HepG2 (cell line): ENCODE results near the gene RPS6KA2. TPM values are rescaled to one million over a fixed set of nuclear protein-coding genes. Genes with fewer than 3 reads are reported as not detected.

Experiments used
- AGO2 ChIP-seq: fragments of 200-400 bp; formaldehyde crosslinking; optimal IDR thresholded peaks from 2 replicates; pipeline ENCODE3; 2017; ENCODE audit warnings: mild to moderate bottlenecking, low read depth, low read length, moderate library complexity
- BHLHE40 ChIP-seq: IDR thresholded peaks from 2 replicates; pipeline ENCODE4 v1.6.1; 2011; ENCODE audit warnings: low read length, improper control_type of control experiment
- BRCA1 ChIP-seq: sonication (generic); formaldehyde crosslinking; IDR thresholded peaks from 2 replicates; pipeline ENCODE4 v1.4.0; 2020; ENCODE audit warnings: missing genetic modification reagents
- CCDC6 ChIP-seq: sonication (generic); formaldehyde crosslinking; IDR thresholded peaks from 2 replicates; pipeline ENCODE4 v1.8.1; 2022; ENCODE audit warnings: mild to moderate bottlenecking, missing genetic modification reagents, moderate library complexity
- ESRRA ChIP-seq: sonication (generic); formaldehyde crosslinking; IDR thresholded peaks from 2 replicates; pipeline ENCODE4 v1.5.1; 2020; ENCODE audit warnings: mild to moderate bottlenecking, low read depth, missing genetic modification reagents
- FIP1L1 ChIP-seq: fragments of 200-400 bp; formaldehyde crosslinking; IDR thresholded peaks from 2 replicates; pipeline ENCODE4 v1.6.1; 2018; ENCODE audit warnings: low read depth, mild to moderate bottlenecking, low read length, moderate library complexity, borderline replicate concordance; ENCODE audit not compliant: insufficient read depth
- FOXJ3 ChIP-seq: sonication (generic); formaldehyde crosslinking; IDR thresholded peaks from 2 replicates; pipeline ENCODE4 v1.4.0; 2020; ENCODE audit warnings: missing genetic modification reagents, mild to moderate bottlenecking, borderline replicate concordance
- FOXO1 ChIP-seq: sonication (generic); formaldehyde crosslinking; IDR thresholded peaks from 2 replicates; pipeline ENCODE4 v1.4.0; 2020; ENCODE audit warnings: missing genetic modification reagents
- IKZF1 ChIP-seq: fragments of 450-650 bp; IDR thresholded peaks from 2 replicates; pipeline ENCODE4 v1.7.1; 2016
- IKZF4 ChIP-seq: sonication (generic); formaldehyde crosslinking; IDR thresholded peaks from 2 replicates; pipeline ENCODE4 v1.5.1; 2020; ENCODE audit warnings: borderline replicate concordance, mild to moderate bottlenecking, low read depth, missing genetic modification reagents; ENCODE audit errors: not compliant biosample characterization
- MZF1 ChIP-seq: sonication (generic); formaldehyde crosslinking; IDR thresholded peaks from 2 replicates; pipeline ENCODE4 v1.8.1; 2023; ENCODE audit warnings: mild to moderate bottlenecking, missing genetic modification reagents, borderline replicate concordance
- POLR2AphosphoS2 ChIP-seq: IDR thresholded peaks from 2 replicates; pipeline ENCODE4 v1.6.1; 2011; ENCODE audit warnings: low read depth, low read length, improper control_type of control experiment
- SAFB2 ChIP-seq: sonication (generic); formaldehyde crosslinking; IDR thresholded peaks from 2 replicates; pipeline ENCODE4 v1.5.1; 2020; ENCODE audit warnings: missing genetic modification reagents, low read depth, mild to moderate bottlenecking, borderline replicate concordance
- SCMH1 ChIP-seq: sonication (generic); formaldehyde crosslinking; IDR thresholded peaks from 2 replicates; pipeline ENCODE4 v1.9.0; 2021; ENCODE audit warnings: missing genetic modification reagents, mild to moderate bottlenecking, borderline replicate concordance
- SMYD3 ChIP-seq: sonication (generic); formaldehyde crosslinking; IDR thresholded peaks from 2 replicates; pipeline ENCODE4 v1.8.1; 2023; ENCODE audit warnings: mild to moderate bottlenecking, missing genetic modification reagents
- TRIM24 ChIP-seq: sonication (generic); formaldehyde crosslinking; IDR thresholded peaks from 2 replicates; pipeline ENCODE4 v1.8.0; 2022; ENCODE audit warnings: mild to moderate bottlenecking, missing genetic modification reagents
- U2AF2 ChIP-seq: fragments of 200-400 bp; formaldehyde crosslinking; IDR thresholded peaks from 2 replicates; pipeline ENCODE4 v1.6.1; 2017; ENCODE audit warnings: low read depth, mild to moderate bottlenecking, low read length
- ZFP36 ChIP-seq: fragments of 150-350 bp; IDR thresholded peaks from 2 replicates; pipeline ENCODE4 v1.6.1; 2018; ENCODE audit warnings: borderline replicate concordance, low read length, low read depth; ENCODE audit not compliant: partially characterized antibody
- ZFP36L1 ChIP-seq: sonication (generic); formaldehyde crosslinking; IDR thresholded peaks from 2 replicates; pipeline ENCODE4 v1.8.0; 2022; ENCODE audit warnings: mild to moderate bottlenecking, missing genetic modification reagents, moderate library complexity
- ZNF101 ChIP-seq: sonication (generic); formaldehyde crosslinking; IDR thresholded peaks from 2 replicates; pipeline ENCODE4 v1.4.0; 2020; ENCODE audit warnings: mild to moderate bottlenecking, low read depth, missing genetic modification reagents, borderline replicate concordance
- ZNF124 ChIP-seq: sonication (generic); formaldehyde crosslinking; IDR thresholded peaks from 2 replicates; pipeline ENCODE4 v1.4.0; 2020; ENCODE audit warnings: missing genetic modification reagents
- ZNF383 ChIP-seq: sonication (generic); formaldehyde crosslinking; IDR thresholded peaks from 2 replicates; pipeline ENCODE4 v1.4.0; 2020; ENCODE audit warnings: missing genetic modification reagents, mild to moderate bottlenecking, borderline replicate concordance
- ZNF460 ChIP-seq: sonication (generic); formaldehyde crosslinking; IDR thresholded peaks from 2 replicates; pipeline ENCODE4 v1.5.1; 2020; ENCODE audit warnings: missing genetic modification reagents, mild to moderate bottlenecking, borderline replicate concordance
- polyA plus RNA-seq, 8 experiments: library from polyadenylated mRNA; depleted of rRNA in 3 of 8; stranded (reverse) in 7 of 8; unstranded in 1 of 8; fragments of >200 nt; fragmentation: Illumina TruSeq in 4 of 8; extraction: Trizol in 4 of 8; gene quantifications; 2 replicates each; pipeline versions ENCODE4 v1.2.1 to v1.2.3, GENCODE V29; 2011 to 2016; ENCODE audit warnings: low read depth in 4 of 8, missing spikeins in 1 of 8, mixed read lengths in 1 of 8; ENCODE audit not compliant: insufficient read depth in 1 of 8
- total RNA-seq, 5 experiments: library from RNA; depleted of rRNA; stranded (reverse); fragments of >200 nt; fragmentation: Illumina TruSeq; extraction: Trizol; gene quantifications; 2 replicates each; pipeline ENCODE4 v1.2.3, GENCODE V29; 2016; ENCODE audit warnings: low read depth in 1 of 5
- TF ChIP-seq, protein P1 (sequence below): sonication (generic); formaldehyde crosslinking; IDR thresholded peaks from 2 replicates; pipeline ENCODE4 v1.9.0; 2021; ENCODE audit warnings: missing genetic modification reagents, borderline replicate concordance
- TF ChIP-seq, protein P2 (sequence below): sonication (generic); formaldehyde crosslinking; IDR thresholded peaks from 2 replicates; pipeline ENCODE4 v1.4.0; 2020; ENCODE audit warnings: mild to moderate bottlenecking, missing genetic modification reagents
- TF ChIP-seq, protein P3 (sequence below): sonication (generic); formaldehyde crosslinking; conservative IDR thresholded peaks from 2 replicates; pipeline ENCODE4 v1.4.0; 2020; ENCODE audit warnings: missing genetic modification reagents
- TF ChIP-seq, protein P4 (sequence below): sonication (generic); formaldehyde crosslinking; IDR thresholded peaks from 2 replicates; pipeline ENCODE4 v1.5.1; 2020; ENCODE audit warnings: missing genetic modification reagents, mild to moderate bottlenecking, borderline replicate concordance

Gene RPS6KA2
- total and polyA plus RNA-seq, 2 of the 13 experiments (the other 11 are each of a cell fraction or from before 2014, with no cell fraction given): 0.22 to 0.38 TPM

DNA sequence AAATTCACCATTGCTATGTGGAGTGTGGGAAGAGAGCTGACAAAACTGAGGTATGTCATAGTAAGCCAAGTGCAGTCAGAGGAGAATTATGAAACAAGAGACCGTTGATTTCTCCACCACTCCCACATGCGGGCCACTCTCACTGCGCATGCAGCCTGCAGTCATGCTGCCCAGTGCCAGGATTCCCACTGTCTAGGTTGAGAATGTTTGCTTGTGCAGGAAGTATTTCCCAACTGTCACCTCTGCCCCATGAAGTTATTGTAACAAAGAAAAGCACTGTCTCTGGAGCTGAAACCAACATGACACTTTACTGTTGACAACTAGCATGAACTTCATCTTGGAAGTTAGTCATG, 266.0 kb downstream of the RPS6KA2 start (continued):
- peak; percentile 83 for TF ChIP-seq ESRRA (CRISPR knock-in tag)
- TF ChIP-seq TRIM24 (CRISPR knock-in tag): peak; percentile 91
- TF ChIP-seq SMYD3 (CRISPR knock-in tag): peak; percentile 96
- peak; percentile 77 for TF ChIP-seq BHLHE40
- TF ChIP-seq BRCA1 (CRISPR knock-in tag): peak; percentile 72; the same call in 1 of the 2 replicates
- TF ChIP-seq CCDC6 (CRISPR knock-in tag): peak; percentile 92; the same call in 1 of the 2 replicates
- TF ChIP-seq SCMH1 (CRISPR knock-in tag): no peak
- peak; percentile 98 for TF ChIP-seq FOXO1 (CRISPR knock-in tag)
- TF ChIP-seq FOXJ3 (CRISPR knock-in tag): peak; percentile 99
- TF ChIP-seq SAFB2 (CRISPR knock-in tag): peak; percentile 82; the same call in 1 of the 2 replicates
- TF ChIP-seq ZNF101 (CRISPR knock-in tag): no peak
- TF ChIP-seq ZNF124: peak; percentile 78; the same call in 1 of the 2 replicates
- no peak for TF ChIP-seq ZNF383 (CRISPR knock-in tag)
- TF ChIP-seq U2AF2: no peak
- peak; percentile 94 for TF ChIP-seq ZFP36L1 (CRISPR knock-in tag)
- TF ChIP-seq, protein P1, sequence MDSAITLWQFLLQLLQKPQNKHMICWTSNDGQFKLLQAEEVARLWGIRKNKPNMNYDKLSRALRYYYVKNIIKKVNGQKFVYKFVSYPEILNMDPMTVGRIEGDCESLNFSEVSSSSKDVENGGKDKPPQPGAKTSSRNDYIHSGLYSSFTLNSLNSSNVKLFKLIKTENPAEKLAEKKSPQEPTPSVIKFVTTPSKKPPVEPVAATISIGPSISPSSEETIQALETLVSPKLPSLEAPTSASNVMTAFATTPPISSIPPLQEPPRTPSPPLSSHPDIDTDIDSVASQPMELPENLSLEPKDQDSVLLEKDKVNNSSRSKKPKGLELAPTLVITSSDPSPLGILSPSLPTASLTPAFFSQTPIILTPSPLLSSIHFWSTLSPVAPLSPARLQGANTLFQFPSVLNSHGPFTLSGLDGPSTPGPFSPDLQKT (CRISPR knock-in tag): no peak
- no peak for TF ChIP-seq AGO2
- no peak for TF ChIP-seq MZF1 (CRISPR knock-in tag)
- no peak for TF ChIP-seq ZNF460 (CRISPR knock-in tag)
- peak; percentile 85 for TF ChIP-seq IKZF4 (CRISPR knock-in tag)
- no peak for TF ChIP-seq POLR2AphosphoS2
- TF ChIP-seq IKZF1: no peak
- TF ChIP-seq FIP1L1: no peak
- TF ChIP-seq ZFP36: no peak
- TF ChIP-seq, protein P2, sequence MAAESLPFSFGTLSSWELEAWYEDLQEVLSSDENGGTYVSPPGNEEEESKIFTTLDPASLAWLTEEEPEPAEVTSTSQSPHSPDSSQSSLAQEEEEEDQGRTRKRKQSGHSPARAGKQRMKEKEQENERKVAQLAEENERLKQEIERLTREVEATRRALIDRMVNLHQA: peak; percentile 70; the same call in 1 of the 2 replicates
- TF ChIP-seq, protein P3, sequence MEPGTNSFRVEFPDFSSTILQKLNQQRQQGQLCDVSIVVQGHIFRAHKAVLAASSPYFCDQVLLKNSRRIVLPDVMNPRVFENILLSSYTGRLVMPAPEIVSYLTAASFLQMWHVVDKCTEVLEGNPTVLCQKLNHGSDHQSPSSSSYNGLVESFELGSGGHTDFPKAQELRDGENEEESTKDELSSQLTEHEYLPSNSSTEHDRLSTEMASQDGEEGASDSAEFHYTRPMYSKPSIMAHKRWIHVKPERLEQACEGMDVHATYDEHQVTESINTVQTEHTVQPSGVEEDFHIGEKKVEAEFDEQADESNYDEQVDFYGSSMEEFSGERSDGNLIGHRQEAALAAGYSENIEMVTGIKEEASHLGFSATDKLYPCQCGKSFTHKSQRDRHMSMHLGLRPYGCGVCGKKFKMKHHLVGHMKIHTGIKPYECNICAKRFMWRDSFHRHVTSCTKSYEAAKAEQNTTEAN: peak; percentile 97
- TF ChIP-seq, protein P4, sequence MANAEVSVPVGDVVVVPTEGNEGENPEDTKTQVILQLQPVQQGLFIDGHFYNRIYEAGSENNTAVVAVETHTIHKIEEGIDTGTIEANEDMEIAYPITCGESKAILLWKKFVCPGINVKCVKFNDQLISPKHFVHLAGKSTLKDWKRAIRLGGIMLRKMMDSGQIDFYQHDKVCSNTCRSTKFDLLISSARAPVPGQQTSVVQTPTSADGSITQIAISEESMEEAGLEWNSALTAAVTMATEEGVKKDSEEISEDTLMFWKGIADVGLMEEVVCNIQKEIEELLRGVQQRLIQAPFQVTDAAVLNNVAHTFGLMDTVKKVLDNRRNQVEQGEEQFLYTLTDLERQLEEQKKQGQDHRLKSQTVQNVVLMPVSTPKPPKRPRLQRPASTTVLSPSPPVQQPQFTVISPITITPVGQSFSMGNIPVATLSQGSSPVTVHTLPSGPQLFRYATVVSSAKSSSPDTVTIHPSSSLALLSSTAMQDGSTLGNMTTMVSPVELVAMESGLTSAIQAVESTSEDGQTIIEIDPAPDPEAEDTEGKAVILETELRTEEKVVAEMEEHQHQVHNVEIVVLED: peak; percentile 67; the same call in 1 of the 2 replicates
